Loucy (cell line): Measurements from ENCODE around the gene AGBL1.

Experiments used
- CTCF ChIP-seq: fragments of 200-600 bp; sonication (generic); conservative IDR thresholded peaks from 2 replicates; pipeline ENCODE4 v1.5.1; 2014; ENCODE audit warnings: mild to moderate bottlenecking, antibody characterized with exemption, low read length
- EZH2phosphoT487 ChIP-seq: fragments of 200-600 bp; IDR thresholded peaks from 2 replicates; pipeline ENCODE4 v1.6.1; 2018; ENCODE audit warnings: antibody characterized with exemption, mild to moderate bottlenecking, moderate library complexity, borderline replicate concordance

- TF ChIP-seq CTCF = no peak
- no peak for TF ChIP-seq EZH2phosphoT487
Observed at GRCh38 chr15:86772369-86773059, 692.8 kb downstream of the AGBL1 start.
